GM08714 (cell line): Measurements from ENCODE around the gene FBXO39.
"Not testable (repeated sequence)": the region's sequence is repeated elsewhere in the genome, so short reads cannot be mapped to it uniquely, and the experiment has no call there.

Experiments
- H3K4me3 ChIP-seq: fragments of 200-500 bp; sonication (Bioruptor generic); 2 replicates; pipeline ENCODE4 v1.5.1; 2014; ENCODE audit warnings: mild to moderate bottlenecking, low read length, inconsistent platforms
- ZNF274 ChIP-seq: IDR thresholded peaks from 2 replicates; pipeline ENCODE4 v1.6.1; 2012; ENCODE audit warnings: mild to moderate bottlenecking, low read depth, low read length

Gene FBXO39

DNA sequence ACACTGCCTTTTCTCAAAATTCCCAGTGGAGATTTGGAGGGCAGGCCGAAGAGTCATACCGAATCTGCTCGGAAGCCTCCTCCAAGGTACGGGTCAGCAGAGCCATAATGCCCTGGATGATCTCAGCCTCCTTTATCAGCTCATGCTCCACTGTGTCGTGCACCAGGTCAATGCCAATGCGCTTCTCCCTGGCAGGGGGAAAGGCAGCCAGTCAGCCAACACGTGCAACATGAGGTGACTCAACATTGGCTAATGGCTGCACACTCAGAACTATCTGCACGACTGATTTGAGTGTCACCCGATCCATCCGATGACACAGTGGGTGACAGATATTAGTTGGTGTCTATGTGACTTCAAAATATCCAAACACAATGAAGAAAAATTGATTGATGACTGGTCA lies 39.8 kb downstream of the FBXO39 start:
- TF ChIP-seq ZNF274 = no peak

DNA sequence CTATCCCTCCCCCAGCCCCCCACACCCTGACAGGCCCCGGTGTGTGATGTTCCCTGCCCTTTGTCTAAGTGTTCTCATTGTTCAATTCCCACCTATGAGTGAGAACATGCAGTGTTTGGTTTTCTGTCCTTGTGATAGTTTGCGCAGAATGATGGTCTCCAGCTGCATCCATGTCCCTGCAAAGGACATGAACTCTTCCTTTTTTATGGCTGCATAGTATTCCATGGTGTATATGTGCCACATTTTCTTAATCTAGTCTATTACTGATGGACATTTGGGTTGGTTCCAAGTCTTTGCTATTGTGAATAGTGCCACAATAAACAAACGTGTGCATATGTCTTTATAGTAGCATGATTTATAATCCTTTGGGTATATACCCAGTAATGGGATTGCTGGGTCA lies 40.4 kb downstream of the FBXO39 start:
- not testable (repeated sequence) for H3K4me3 ChIP-seq

More for the DNA sequence above, 39.8 kb downstream of the FBXO39 start:
- no peak overlapping the region for H3K4me3 ChIP-seq

DNA sequence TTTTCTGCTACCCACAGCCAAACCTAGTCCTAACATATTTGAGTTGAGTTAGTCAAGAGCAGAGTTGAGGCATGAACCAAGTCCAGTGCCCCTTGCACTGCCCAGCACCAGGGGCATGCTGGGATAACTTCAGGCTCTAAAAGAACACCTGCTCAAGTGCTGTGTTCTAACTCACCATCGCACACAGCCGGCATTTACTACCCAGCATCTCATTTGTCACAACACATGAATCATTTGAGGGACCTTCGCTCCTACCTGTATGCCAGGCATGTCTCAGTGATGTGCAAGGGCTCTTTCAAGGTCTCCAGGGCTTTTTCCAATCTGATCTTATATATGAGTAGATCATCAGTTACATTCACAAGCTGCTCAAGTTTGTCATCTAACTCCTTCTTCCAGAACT lies 42.9 kb downstream of the FBXO39 start:
- TF ChIP-seq ZNF274 = no peak

DNA sequence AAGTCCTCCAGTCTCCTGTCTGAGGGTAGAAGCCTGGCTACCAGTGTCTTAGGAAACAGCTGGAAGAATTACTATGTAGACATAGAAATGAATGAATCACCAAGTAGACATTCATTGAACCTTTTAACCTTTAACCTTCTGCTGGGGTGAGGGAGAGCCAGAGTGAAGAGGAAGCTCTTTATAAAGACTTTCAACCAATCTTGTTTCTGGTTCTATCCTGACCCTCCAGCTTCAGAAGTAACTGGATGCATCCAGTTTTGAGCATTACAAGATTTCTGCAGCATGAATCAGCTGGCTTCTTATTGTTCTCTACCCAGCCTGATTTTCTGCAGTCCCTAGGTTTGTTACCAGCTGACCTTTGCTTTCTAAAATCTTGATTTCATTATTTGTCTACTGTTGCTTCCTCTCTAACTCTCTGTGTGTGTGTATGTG lies 47.0 kb downstream of the FBXO39 start:
- H3K4me3 ChIP-seq = no peak overlapping the region
- TF ChIP-seq ZNF274 = no peak

More for the DNA sequence above, 42.9 kb downstream of the FBXO39 start:
- no peak overlapping the region for H3K4me3 ChIP-seq

DNA sequence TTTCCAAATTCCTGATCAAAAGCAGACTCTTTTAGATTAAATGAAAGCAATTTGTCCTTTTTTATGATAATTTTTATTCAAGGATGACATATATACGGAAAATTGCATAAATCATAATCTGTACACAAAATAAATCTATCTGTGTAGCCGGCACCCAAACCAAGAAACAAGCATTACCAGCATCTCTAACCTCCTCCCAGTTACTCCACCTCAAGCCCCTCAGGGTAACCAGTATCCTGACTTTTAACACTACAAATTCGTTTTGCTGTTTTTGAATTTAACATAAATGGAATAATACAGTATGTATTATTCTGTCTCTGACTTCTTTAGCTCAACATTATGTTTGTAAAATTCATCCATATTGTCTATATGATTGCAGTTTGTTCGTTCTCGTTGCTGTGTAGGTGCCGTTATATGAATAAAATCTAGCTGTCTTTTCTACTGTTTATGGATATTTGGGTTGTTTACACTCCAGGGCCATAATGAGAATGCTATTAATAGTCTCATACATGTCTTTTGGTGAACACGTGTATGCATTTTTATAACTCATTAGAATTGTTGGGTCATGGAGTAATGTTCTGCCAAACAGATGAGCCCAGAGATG lies 54.5 kb downstream of the FBXO39 start:
- no peak overlapping the region for H3K4me3 ChIP-seq
- no peak for TF ChIP-seq ZNF274

DNA sequence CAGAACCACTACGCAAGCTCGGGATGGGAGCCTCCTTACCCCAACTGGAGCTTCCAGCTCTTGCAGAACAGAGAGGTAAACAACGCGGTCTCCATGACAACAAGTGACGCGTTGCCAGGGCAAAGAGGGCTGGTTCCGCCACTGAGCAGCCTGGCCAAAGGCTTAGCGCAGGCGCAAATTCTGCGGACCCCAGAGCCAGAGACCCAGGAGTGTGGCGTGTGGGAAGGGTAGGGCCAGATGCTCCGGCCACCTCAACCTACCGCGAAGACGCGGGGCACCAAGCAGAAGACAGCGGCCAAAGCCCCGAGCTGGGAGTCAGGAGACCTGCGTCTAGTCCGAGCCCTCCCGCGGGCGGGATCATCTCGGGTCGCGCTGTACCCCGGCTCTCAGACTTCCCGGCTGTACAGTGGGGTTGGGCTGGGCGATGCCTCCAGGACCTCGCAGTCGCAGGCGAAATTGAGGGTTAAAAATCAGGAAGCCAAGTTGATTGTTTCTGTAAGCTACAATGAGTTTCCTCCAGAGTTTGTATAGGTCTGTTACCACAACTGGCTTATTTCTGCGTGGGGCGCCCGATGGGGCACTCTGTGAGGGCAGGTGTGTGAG lies 55.7 kb downstream of the FBXO39 start, which contains the start of gene TEKT1:
TSS of gene TEKT1 (minus strand) at position 69 of the 603 bp plus-strand sequence. CDS start 1,353 bp downstream, outside the sequence.
- TF ChIP-seq ZNF274 = no peak
- peak within 1 kb of the TSS; percentile 38; the same call in 1 of the 2 replicates for H3K4me3 ChIP-seq
